Epithelial cell of prostate (primary cell): ENCODE data around the gene ATP7B.

Source experiments
- DNase-seq: peaks from one replicate; pipeline ENCODE4 v3.0.0-alpha.2; 2011; ENCODE audit warnings: low read depth, low spot score
- H3K27ac ChIP-seq: fragments of 450-650 bp; 2 replicates; pipeline ENCODE4 v1.5.1; 2017; ENCODE audit warnings: mild to moderate bottlenecking

The ATP7B gene

GRCh38 chr13:51906581-51906980, 104.7 kb downstream of the ATP7B start:
- H3K27ac ChIP-seq: no peak overlapping the region
- no peak for DNase-seq

- no peak for DNase-seq
- H3K27ac ChIP-seq: no peak overlapping the region
Observed at GRCh38 chr13:51905787-51906186, 105.5 kb downstream of the ATP7B start.

GRCh38 chr13:51902776-51903175, 108.5 kb downstream of the ATP7B start:
- H3K27ac ChIP-seq: no peak overlapping the region
- no peak for DNase-seq

- DNase-seq: no peak
- H3K27ac ChIP-seq: no peak overlapping the region
Observed at GRCh38 chr13:51900471-51900870, 110.8 kb downstream of the ATP7B start.

- no peak overlapping the region for H3K27ac ChIP-seq
- no peak for DNase-seq
Observed at GRCh38 chr13:51895906-51896888, 115.1 kb downstream of the ATP7B start.

- DNase-seq: no peak
- no peak overlapping the region for H3K27ac ChIP-seq
Observed at GRCh38 chr13:51894239-51894638, 117.0 kb downstream of the ATP7B start.

- DNase-seq: no peak
- no peak overlapping the region for H3K27ac ChIP-seq
Observed at GRCh38 chr13:51892657-51893056, 118.6 kb downstream of the ATP7B start.

GRCh38 chr13:51887468-51887867, 123.8 kb downstream of the ATP7B start:
- H3K27ac ChIP-seq: peak overlapping the region; percentile 32
- no peak for DNase-seq

- no peak for DNase-seq
- H3K27ac ChIP-seq: no peak overlapping the region
Observed at GRCh38 chr13:51885651-51886050, 125.6 kb downstream of the ATP7B start.

GRCh38 chr13:51883226-51883600, 128.0 kb downstream of the ATP7B start:
- no peak overlapping the region for H3K27ac ChIP-seq

More at GRCh38 chr13:51883226-51883600, 128.0 kb downstream of the ATP7B start:
- no peak for DNase-seq
